HL-60 (cell line): ENCODE measurements around the gene HSD17B4.
"Not testable (repeated sequence)": the region's sequence is repeated elsewhere in the genome, so short reads cannot be mapped to it uniquely, and the experiment has no call there.

Source experiments
- DNase-seq, 2 experiments: peaks; one replicate each; pipeline ENCODE4 v3.0.0-alpha.2; 2010 to 2020; ENCODE audit warnings: low read depth in 1 of 2, low spot score in 1 of 2
- H3K27ac ChIP-seq: fragments of 250-450 bp; sonication (Bioruptor Pico); replicated peaks from 2 replicates; pipeline ENCODE4 v1.5.1; 2020; ENCODE audit warnings: mild to moderate bottlenecking, moderate library complexity
- H3K27me3 ChIP-seq: fragments of 250-450 bp; sonication (Bioruptor Pico); 2 replicates; pipeline ENCODE4 v1.5.1; 2021; ENCODE audit warnings: mild to moderate bottlenecking, moderate library complexity; ENCODE audit not compliant: insufficient read depth, poor library complexity, severe bottlenecking
- H3K4me3 ChIP-seq: replicated peaks from 2 replicates; pipeline ENCODE4 v1.5.1; 2011; ENCODE audit warnings: mild to moderate bottlenecking, control low read depth, low read length; ENCODE audit not compliant: insufficient read depth
- GABPA ChIP-seq: IDR thresholded peaks from 2 replicates; pipeline ENCODE4 v1.6.1; 2012; ENCODE audit warnings: low read depth
- POLR2AphosphoS5 ChIP-seq: IDR thresholded peaks from 2 replicates; pipeline ENCODE4 v1.6.1; 2012; ENCODE audit warnings: low read depth
- REST ChIP-seq: IDR thresholded peaks from 2 replicates; pipeline ENCODE4 v1.6.1; 2012; ENCODE audit warnings: low read depth; ENCODE audit not compliant: insufficient replicate concordance
- SPI1 ChIP-seq: IDR thresholded peaks from 2 replicates; pipeline ENCODE4 v1.6.1; 2012; ENCODE audit warnings: low read depth, mild to moderate bottlenecking, borderline replicate concordance
- TF ChIP-seq, protein P1 (sequence below): IDR thresholded peaks from one replicate; pipeline ENCODE4 v1.5.1; 2011; ENCODE audit warnings: low read length, control low read depth, inconsistent platforms; ENCODE audit not compliant: insufficient read depth

HSD17B4 gene

GRCh38 chr5:119439140-119439631 lies 13.1 kb upstream of the HSD17B4 start:
- DNase-seq: no peak
- H3K27ac ChIP-seq: peak overlapping the region; percentile 66
- no peak for TF ChIP-seq REST
- TF ChIP-seq GABPA: no peak
- TF ChIP-seq SPI1: no peak
- TF ChIP-seq, protein P1, sequence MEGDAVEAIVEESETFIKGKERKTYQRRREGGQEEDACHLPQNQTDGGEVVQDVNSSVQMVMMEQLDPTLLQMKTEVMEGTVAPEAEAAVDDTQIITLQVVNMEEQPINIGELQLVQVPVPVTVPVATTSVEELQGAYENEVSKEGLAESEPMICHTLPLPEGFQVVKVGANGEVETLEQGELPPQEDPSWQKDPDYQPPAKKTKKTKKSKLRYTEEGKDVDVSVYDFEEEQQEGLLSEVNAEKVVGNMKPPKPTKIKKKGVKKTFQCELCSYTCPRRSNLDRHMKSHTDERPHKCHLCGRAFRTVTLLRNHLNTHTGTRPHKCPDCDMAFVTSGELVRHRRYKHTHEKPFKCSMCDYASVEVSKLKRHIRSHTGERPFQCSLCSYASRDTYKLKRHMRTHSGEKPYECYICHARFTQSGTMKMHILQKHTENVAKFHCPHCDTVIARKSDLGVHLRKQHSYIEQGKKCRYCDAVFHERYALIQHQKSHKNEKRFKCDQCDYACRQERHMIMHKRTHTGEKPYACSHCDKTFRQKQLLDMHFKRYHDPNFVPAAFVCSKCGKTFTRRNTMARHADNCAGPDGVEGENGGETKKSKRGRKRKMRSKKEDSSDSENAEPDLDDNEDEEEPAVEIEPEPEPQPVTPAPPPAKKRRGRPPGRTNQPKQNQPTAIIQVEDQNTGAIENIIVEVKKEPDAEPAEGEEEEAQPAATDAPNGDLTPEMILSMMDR: no peak
- TF ChIP-seq POLR2AphosphoS5: no peak

GRCh38 chr5:119439632-119440031 lies 12.7 kb upstream of the HSD17B4 start:
- peak overlapping the region; percentile 66 for H3K27ac ChIP-seq

More at GRCh38 chr5:119439140-119439631, 13.1 kb upstream of the HSD17B4 start:
- Histone ChIP-seq H3K4me3 (no peak overlapping the region), H3K27me3 (no peaks in the 10 kb centered on the region)

GRCh38 chr5:119444643-119445042 lies 7.7 kb upstream of the HSD17B4 start:
- H3K27me3 ChIP-seq, DNase-seq, H3K4me3 ChIP-seq, H3K27ac ChIP-seq: not testable (repeated sequence)

More at GRCh38 chr5:119439632-119440031, 12.7 kb upstream of the HSD17B4 start:
- not testable (repeated sequence) for H3K27me3 ChIP-seq, DNase-seq, H3K4me3 ChIP-seq

DNA sequence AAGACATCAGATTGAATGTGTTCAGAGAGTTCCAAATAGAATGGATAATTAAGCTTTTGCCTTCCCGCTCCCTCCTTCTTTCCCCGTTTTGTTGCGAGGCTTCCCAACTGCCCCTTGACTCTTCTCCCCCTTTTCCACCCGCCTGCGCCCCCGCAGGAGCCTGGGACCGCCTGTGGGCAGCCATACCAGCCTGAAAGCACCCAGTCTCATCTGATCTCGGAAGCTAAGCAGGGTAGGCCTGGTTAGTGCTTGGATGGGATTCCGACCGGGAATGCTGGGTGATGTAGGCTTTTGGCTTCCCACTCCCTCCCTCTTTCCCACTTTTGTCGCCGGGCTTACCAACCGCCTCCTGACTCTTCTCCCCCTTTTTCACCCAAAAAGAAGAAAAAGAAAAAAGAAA lies 6.8 kb upstream of the HSD17B4 start:
- H3K27ac ChIP-seq: no peak overlapping the region
- TF ChIP-seq REST: no peak
- TF ChIP-seq SPI1: no peak
- no peak for TF ChIP-seq GABPA
- TF ChIP-seq, protein P1: no peak
- no peak for TF ChIP-seq POLR2AphosphoS5
- no peaks in the 10 kb centered on the region for H3K27me3 ChIP-seq
- no peak overlapping the region for H3K4me3 ChIP-seq
- no peak for DNase-seq

DNA sequence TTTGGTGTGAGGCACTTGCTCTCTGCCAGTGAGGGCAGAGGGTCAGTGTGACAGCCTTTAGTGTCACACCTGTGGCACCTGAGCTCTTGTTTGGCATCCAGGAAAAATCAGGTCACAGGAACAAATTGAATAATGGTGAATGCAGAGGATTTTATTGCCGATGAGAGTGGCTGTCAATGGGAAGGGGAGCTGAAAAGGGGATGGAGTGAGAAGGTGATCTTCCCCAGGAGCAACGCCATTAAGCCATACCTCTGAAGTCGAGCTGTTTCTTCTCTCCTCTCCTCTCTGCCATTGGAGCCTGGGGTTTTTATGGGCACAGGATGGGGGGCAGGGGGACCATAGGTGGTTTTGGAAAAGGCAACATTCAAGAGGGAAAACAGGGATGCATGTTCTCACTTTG lies 2.4 kb upstream of the HSD17B4 start:
- H3K4me3 ChIP-seq: no peak overlapping the region
- TF ChIP-seq, protein P1: no peak
- no peak for TF ChIP-seq GABPA
- TF ChIP-seq POLR2AphosphoS5: no peak
- no peak for TF ChIP-seq SPI1
- TF ChIP-seq REST: no peak
- H3K27ac ChIP-seq: no peak overlapping the region
- H3K27me3 ChIP-seq: no peaks in the 10 kb centered on the region
- no peak for DNase-seq

DNA sequence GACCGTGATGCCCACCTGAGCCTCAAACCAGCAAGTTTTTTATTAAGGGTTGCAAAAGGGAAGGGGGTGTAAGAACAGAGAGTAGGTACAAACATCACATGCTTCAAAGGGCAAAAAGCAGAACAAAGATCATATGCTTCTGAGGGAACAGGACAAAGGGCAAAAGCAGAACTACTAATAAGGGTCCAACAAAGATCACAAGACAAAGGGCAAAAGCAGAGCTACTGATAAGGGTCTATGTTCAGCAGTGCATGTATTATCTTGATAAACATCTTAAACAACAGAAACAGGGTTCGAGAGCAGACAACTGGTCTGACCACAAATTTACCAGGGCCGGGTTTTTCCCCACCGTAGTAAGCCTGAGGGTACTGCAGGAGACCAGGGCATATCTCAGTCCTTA lies 1.7 kb upstream of the HSD17B4 start:
- DNase-seq: peak in 1 of 2 experiments; percentile 32
- H3K4me3 ChIP-seq, H3K27me3 ChIP-seq: not testable (repeated sequence)
- peak overlapping the region; percentile 26; the same call in 1 of the 2 replicates for H3K27ac ChIP-seq
